Thyroid gland (tissue), 4 donors: Measurements from ENCODE around the gene CCAR1.
"Not testable (repeated sequence)": the region's sequence is repeated elsewhere in the genome, so short reads cannot be mapped to it uniquely, and the experiment has no call there.

Experiments
- POLR2A ChIP-seq, 2 donors: fragments of 450-650 bp; IDR thresholded peaks; one replicate each; pipeline ENCODE4 v1.6.1; 2017; ENCODE audit warnings: antibody characterized with exemption in 2 of 2, mild to moderate bottlenecking in 2 of 2, moderate library complexity in 1 of 2
- TF ChIP-seq, protein P1 (sequence below), 6 experiments: fragments of 200-600 bp in 3 of 6; fragments of 450-650 bp in 3 of 6; sonication (generic) in 3 of 6; IDR thresholded peaks; one replicate each; pipeline ENCODE4 v1.5.1; 2016 to 2019; ENCODE audit warnings: antibody characterized with exemption in 6 of 6, mild to moderate bottlenecking in 2 of 6, inconsistent platforms in 1 of 6, moderate library complexity in 1 of 6

DNA sequence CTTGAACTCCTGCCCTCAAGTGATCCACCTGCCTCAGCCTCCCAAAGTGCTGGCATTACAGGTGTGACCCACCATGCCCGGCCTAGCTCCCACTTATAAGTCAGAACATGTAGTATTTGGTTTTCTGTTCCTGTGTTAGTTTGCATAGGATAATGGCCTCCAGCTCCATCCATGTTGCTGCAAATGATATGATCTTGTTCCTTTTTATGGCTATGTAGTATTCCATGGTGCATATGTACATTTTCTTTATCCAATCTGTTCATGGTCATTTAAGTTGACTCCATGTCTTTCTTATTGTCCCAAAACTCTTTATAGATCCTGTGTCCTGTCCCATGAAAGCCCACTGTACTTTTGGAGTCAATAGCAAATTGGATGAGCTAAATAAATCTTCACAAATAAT is 99.3 kb downstream of the CCAR1 start:
- TF ChIP-seq, protein P1, sequence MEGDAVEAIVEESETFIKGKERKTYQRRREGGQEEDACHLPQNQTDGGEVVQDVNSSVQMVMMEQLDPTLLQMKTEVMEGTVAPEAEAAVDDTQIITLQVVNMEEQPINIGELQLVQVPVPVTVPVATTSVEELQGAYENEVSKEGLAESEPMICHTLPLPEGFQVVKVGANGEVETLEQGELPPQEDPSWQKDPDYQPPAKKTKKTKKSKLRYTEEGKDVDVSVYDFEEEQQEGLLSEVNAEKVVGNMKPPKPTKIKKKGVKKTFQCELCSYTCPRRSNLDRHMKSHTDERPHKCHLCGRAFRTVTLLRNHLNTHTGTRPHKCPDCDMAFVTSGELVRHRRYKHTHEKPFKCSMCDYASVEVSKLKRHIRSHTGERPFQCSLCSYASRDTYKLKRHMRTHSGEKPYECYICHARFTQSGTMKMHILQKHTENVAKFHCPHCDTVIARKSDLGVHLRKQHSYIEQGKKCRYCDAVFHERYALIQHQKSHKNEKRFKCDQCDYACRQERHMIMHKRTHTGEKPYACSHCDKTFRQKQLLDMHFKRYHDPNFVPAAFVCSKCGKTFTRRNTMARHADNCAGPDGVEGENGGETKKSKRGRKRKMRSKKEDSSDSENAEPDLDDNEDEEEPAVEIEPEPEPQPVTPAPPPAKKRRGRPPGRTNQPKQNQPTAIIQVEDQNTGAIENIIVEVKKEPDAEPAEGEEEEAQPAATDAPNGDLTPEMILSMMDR (IDR thresholded peaks at IDR 0.05): not testable (repeated sequence)
- TF ChIP-seq POLR2A (IDR thresholded peaks at IDR 0.05): not testable (repeated sequence)
